H9 (cell line): ENCODE data around the gene DKK3. TPM values are rescaled to one million over a fixed set of nuclear protein-coding genes. Genes with fewer than 3 reads are reported as not detected.

Experiments
- DNase-seq: peaks from one replicate; pipeline ENCODE4 v3.0.0-alpha.2; 2017
- H2AFZ ChIP-seq: one replicate; pipeline ENCODE4 v1.6.1; 2013; ENCODE audit warnings: mild to moderate bottlenecking, low read length, control low read depth, moderate library complexity
- H2AK5ac ChIP-seq: 2 replicates; pipeline ENCODE4 v1.6.1; 2013; ENCODE audit warnings: low read length, control low read depth, mixed read lengths; ENCODE audit not compliant: insufficient read length
- H2BK120ac ChIP-seq: one replicate; pipeline ENCODE4 v1.6.1; 2013; ENCODE audit warnings: low read depth, mild to moderate bottlenecking, low read length, control low read depth, inconsistent platforms; ENCODE audit not compliant: poor library complexity, severe bottlenecking
- H2BK12ac ChIP-seq: 2 replicates; pipeline ENCODE4 v1.6.1; 2013; ENCODE audit warnings: low read length, control low read depth, mixed read lengths, low read depth; ENCODE audit not compliant: insufficient read length
- H2BK15ac ChIP-seq: 2 replicates; pipeline ENCODE4 v1.6.1; 2013; ENCODE audit warnings: low read depth, low read length, control low read depth
- H2BK20ac ChIP-seq: one replicate; pipeline ENCODE4 v1.6.1; 2013; ENCODE audit warnings: low read depth, mild to moderate bottlenecking, low read length, control low read depth, inconsistent platforms; ENCODE audit not compliant: poor library complexity, severe bottlenecking
- H2BK5ac ChIP-seq: 2 replicates; pipeline ENCODE4 v1.6.1; 2013; ENCODE audit warnings: low read length, control low read depth, mixed read lengths; ENCODE audit not compliant: insufficient read length
- H3K14ac ChIP-seq: 2 replicates; pipeline ENCODE4 v1.6.1; 2013; ENCODE audit warnings: low read length, control low read depth; ENCODE audit not compliant: insufficient read depth
- H3K18ac ChIP-seq: 2 replicates; pipeline ENCODE4 v1.6.1; 2013; ENCODE audit warnings: low read depth, mild to moderate bottlenecking, mixed read lengths, low read length, control low read depth; ENCODE audit not compliant: insufficient read length
- H3K23ac ChIP-seq: 2 replicates; pipeline ENCODE4 v1.6.1; 2013; ENCODE audit warnings: low read length, control low read depth, mixed read lengths, low read depth; ENCODE audit not compliant: insufficient read length
- H3K23me2 ChIP-seq: 2 replicates; pipeline ENCODE4 v1.6.1; 2013; ENCODE audit warnings: low read depth, mild to moderate bottlenecking, mixed read lengths, low read length, control low read depth; ENCODE audit not compliant: insufficient read length, poor library complexity, severe bottlenecking
- H3K27ac ChIP-seq: 2 replicates; pipeline ENCODE4 v1.5.1; 2013; ENCODE audit warnings: low read length, control low read depth, mixed read lengths, low read depth; ENCODE audit not compliant: insufficient read length
- H3K27me3 ChIP-seq: 2 replicates; pipeline ENCODE4 v1.6.1; 2013; ENCODE audit warnings: low read length, control low read depth, inconsistent platforms; ENCODE audit not compliant: insufficient read depth
- H3K4ac ChIP-seq: 2 replicates; pipeline ENCODE4 v1.6.1; 2013; ENCODE audit warnings: low read depth, mild to moderate bottlenecking, control low read depth, inconsistent platforms, low read length, moderate library complexity
- H3K4me1 ChIP-seq: 2 replicates; pipeline ENCODE4 v1.6.1; 2013; ENCODE audit warnings: low read length, control low read depth, inconsistent platforms; ENCODE audit not compliant: insufficient read depth
- H3K4me2 ChIP-seq: 2 replicates; pipeline ENCODE4 v1.6.1; 2013; ENCODE audit warnings: low read length, control low read depth, mixed read lengths; ENCODE audit not compliant: insufficient read length, insufficient read depth
- H3K56ac ChIP-seq: 2 replicates; pipeline ENCODE4 v1.6.1; 2013; ENCODE audit warnings: low read depth, mild to moderate bottlenecking, mixed read lengths, low read length, control low read depth; ENCODE audit not compliant: insufficient read length
- H3K79me1 ChIP-seq: 2 replicates; pipeline ENCODE4 v1.6.1; 2013; ENCODE audit warnings: low read depth, mild to moderate bottlenecking, moderate library complexity, low read length, control low read depth, inconsistent platforms; ENCODE audit not compliant: insufficient read depth, poor library complexity, severe bottlenecking
- H3K79me2 ChIP-seq: 2 replicates; pipeline ENCODE4 v1.6.1; 2013; ENCODE audit warnings: low read length, control low read depth, inconsistent platforms; ENCODE audit not compliant: insufficient read depth
- H3K9ac ChIP-seq: 2 replicates; pipeline ENCODE4 v1.6.1; 2013; ENCODE audit warnings: low read length, control low read depth, mixed read lengths; ENCODE audit not compliant: insufficient read length; ENCODE audit errors: extremely low read depth
- H3K9me3 ChIP-seq: one replicate; pipeline ENCODE4 v1.6.1; 2013; ENCODE audit warnings: low read depth, low read length, inconsistent platforms; ENCODE audit not compliant: control insufficient read depth
- H3T11ph ChIP-seq: one replicate; pipeline ENCODE4 v1.6.1; 2013; ENCODE audit warnings: mild to moderate bottlenecking, low read length, control low read depth, inconsistent platforms
- H4K20me1 ChIP-seq: one replicate; pipeline ENCODE4 v1.6.1; 2013; ENCODE audit not compliant: control insufficient read depth, insufficient read length, insufficient read depth
- H4K5ac ChIP-seq: 2 replicates; pipeline ENCODE4 v1.6.1; 2013; ENCODE audit warnings: low read depth, mild to moderate bottlenecking, mixed read lengths, low read length, control low read depth; ENCODE audit not compliant: insufficient read length
- H4K8ac ChIP-seq: replicated peaks from 2 replicates; pipeline ENCODE4 v1.6.1; 2013; ENCODE audit warnings: low read length, control low read depth, mixed read lengths, low read depth; ENCODE audit not compliant: insufficient read length
- H4K91ac ChIP-seq: 2 replicates; pipeline ENCODE4 v1.6.1; 2013; ENCODE audit warnings: low read depth, mild to moderate bottlenecking, moderate library complexity, mixed read lengths, low read length, control low read depth; ENCODE audit not compliant: insufficient read length
- H3K27ac Mint-ChIP-seq, 3 experiments: 2 replicates in 2 of 3; 3 replicates in 1 of 3; pipeline ENCODE4 v1.8.0; 2020 to 2021; ENCODE audit warnings: mixed read lengths in 3 of 3, mild to moderate bottlenecking in 1 of 3, moderate library complexity in 1 of 3
- H3K27me3 Mint-ChIP-seq: 2 replicates; pipeline ENCODE4 v1.8.0; 2021; ENCODE audit warnings: low read depth, mild to moderate bottlenecking, moderate library complexity, mixed read lengths
- H3K36me3 Mint-ChIP-seq, 3 experiments: 2 replicates in 2 of 3; 3 replicates in 1 of 3; pipeline ENCODE4 v1.8.0; 2020 to 2021; ENCODE audit warnings: low read depth in 3 of 3, mixed read lengths in 3 of 3; ENCODE audit not compliant: insufficient read depth in 1 of 3
- H3K4me1 Mint-ChIP-seq, 2 experiments: 2 replicates each; pipeline ENCODE4 v1.8.0; 2020; ENCODE audit warnings: mixed read lengths in 2 of 2
- H3K4me3 Mint-ChIP-seq, 2 experiments: 2 replicates in 1 of 2; 3 replicates in 1 of 2; pipeline ENCODE4 v1.8.0; 2020 to 2021; ENCODE audit warnings: mild to moderate bottlenecking in 2 of 2, mixed read lengths in 2 of 2, moderate library complexity in 1 of 2
- H3K9me3 Mint-ChIP-seq, 2 experiments: 2 replicates in 1 of 2; 3 replicates in 1 of 2; pipeline ENCODE4 v1.8.0; 2020; ENCODE audit warnings: mild to moderate bottlenecking in 2 of 2, mixed read lengths in 2 of 2, moderate library complexity in 1 of 2
- WGBS: extraction: QIAGEN DNeasy Blood & Tissue Kit; methylation state at CpG from one replicate; pipeline ENCODE4 v1.1.7; 2013; ENCODE audit warnings: missing lambda C conversion rate, low lambda C conversion rate, mixed read lengths; ENCODE audit not compliant: insufficient read length; ENCODE audit errors: extremely low coverage; 5-methylcytosine and 5-hydroxymethylcytosine counted together
- total RNA-seq: library from RNA; stranded (reverse); gene quantifications from 2 replicates; pipeline ENCODE4 v1.2.1, GENCODE V29; 2021
- TF ChIP-seq, protein P1 (sequence below): fragments of 200-600 bp; sonication (generic); conservative IDR thresholded peaks from 3 replicates; pipeline ENCODE4 v1.8.0; 2021; ENCODE audit warnings: antibody characterized with exemption, mild to moderate bottlenecking

Gene DKK3
- total RNA-seq, 1 experiment from 2014 or later: 17.1 TPM

- Histone ChIP-seq H3K79me2 (no peaks in the 10 kb centered on the region), H3K56ac (no peak overlapping the region), H3K27ac (no peak overlapping the region), H4K8ac (no peak overlapping the region), H4K20me1 (no peaks in the 10 kb centered on the region), H3K4ac (no peak overlapping the region), H4K91ac (no peak overlapping the region), H3K14ac (no peak overlapping the region), H3K79me1 (no peaks in the 10 kb centered on the region), H2BK12ac (no peak overlapping the region), H3K9me3 (no peaks in the 10 kb centered on the region), H3K4me2 (no peak overlapping the region), H3K18ac (no peak overlapping the region), H2AK5ac (no peak overlapping the region), H3K4me1 (no peaks in the 10 kb centered on the region; the same call in 1 of the 2 replicates), H2BK15ac (no peak overlapping the region), H3K27me3 (no peaks in the 10 kb centered on the region), H2AFZ (no peak overlapping the region), H3K9ac (no peak overlapping the region), H3T11ph (no peak overlapping the region), H3K23me2 (no peaks in the 10 kb centered on the region), H2BK5ac (no peak overlapping the region), H4K5ac (no peak overlapping the region), H2BK20ac (no peak overlapping the region), H2BK120ac (no peak overlapping the region), H3K23ac (no peak overlapping the region)
- Mint-ChIP-seq H3K4me1 (peaks cover 7 to 10% of the 10 kb centered on the region in 2 experiments), H3K4me3 (peak overlapping the region in 1 of 2 experiments; percentile 33; a peak in 1 of 5 replicates), H3K9me3 (no peaks in the 10 kb centered on the region), H3K36me3 (peaks cover 0 to 5% (median 3%) of the 10 kb centered on the region in 3 experiments; a peak in 3 of 7 replicates), H3K27me3 (no peaks in the 10 kb centered on the region; the same call in 1 of the 2 replicates), H3K27ac (no peak overlapping the region)
- WGBS: no CpG with 5 or more reads among the region's 19 CpGs
- peak; percentile 20 for DNase-seq
- TF ChIP-seq, protein P1, sequence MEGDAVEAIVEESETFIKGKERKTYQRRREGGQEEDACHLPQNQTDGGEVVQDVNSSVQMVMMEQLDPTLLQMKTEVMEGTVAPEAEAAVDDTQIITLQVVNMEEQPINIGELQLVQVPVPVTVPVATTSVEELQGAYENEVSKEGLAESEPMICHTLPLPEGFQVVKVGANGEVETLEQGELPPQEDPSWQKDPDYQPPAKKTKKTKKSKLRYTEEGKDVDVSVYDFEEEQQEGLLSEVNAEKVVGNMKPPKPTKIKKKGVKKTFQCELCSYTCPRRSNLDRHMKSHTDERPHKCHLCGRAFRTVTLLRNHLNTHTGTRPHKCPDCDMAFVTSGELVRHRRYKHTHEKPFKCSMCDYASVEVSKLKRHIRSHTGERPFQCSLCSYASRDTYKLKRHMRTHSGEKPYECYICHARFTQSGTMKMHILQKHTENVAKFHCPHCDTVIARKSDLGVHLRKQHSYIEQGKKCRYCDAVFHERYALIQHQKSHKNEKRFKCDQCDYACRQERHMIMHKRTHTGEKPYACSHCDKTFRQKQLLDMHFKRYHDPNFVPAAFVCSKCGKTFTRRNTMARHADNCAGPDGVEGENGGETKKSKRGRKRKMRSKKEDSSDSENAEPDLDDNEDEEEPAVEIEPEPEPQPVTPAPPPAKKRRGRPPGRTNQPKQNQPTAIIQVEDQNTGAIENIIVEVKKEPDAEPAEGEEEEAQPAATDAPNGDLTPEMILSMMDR: no peak
Measured at GRCh38 chr11:11969380-11970215, 38.8 kb downstream of the DKK3 start.
